Small intestine (tissue), 7 donors: ENCODE data around the gene TMEM40. TPM values are rescaled to one million over a fixed set of nuclear protein-coding genes. Genes with fewer than 3 reads are reported as not detected.
"Not testable (repeated sequence)": the region's sequence is repeated elsewhere in the genome, so short reads cannot be mapped to it uniquely, and the experiment has no call there.

ENCODE experiments used
- DNase-seq, 2 donors: peaks; one replicate each; pipeline versions ENCODE4 v3.0.0 to v3.0.0-alpha.2; 2013
- FAIRE-seq: peaks from 2 replicates; lab custom pipeline; 2012; peaks lifted over from hg19 to GRCh38; lab: Jason Lieb, UNC
- H3K27ac ChIP-seq, 3 donors: one replicate each; pipeline ENCODE4 v1.5.1; 2013; ENCODE audit warnings: low read length in 2 of 3, mild to moderate bottlenecking in 2 of 3, control low read depth in 1 of 3, inconsistent platforms in 1 of 3, low read depth in 1 of 3, moderate library complexity in 1 of 3
- H3K27me3 ChIP-seq, 3 donors: one replicate each; pipeline ENCODE4 v1.6.1; 2013; ENCODE audit warnings: low read length in 3 of 3, inconsistent platforms in 1 of 3; ENCODE audit not compliant: control insufficient read depth in 3 of 3, insufficient read depth in 3 of 3
- H3K36me3 ChIP-seq, 3 donors: one replicate each; pipeline ENCODE4 v1.6.1; 2013; ENCODE audit warnings: low read length in 3 of 3, inconsistent platforms in 1 of 3, low read depth in 1 of 3, mild to moderate bottlenecking in 1 of 3, moderate library complexity in 1 of 3; ENCODE audit not compliant: control insufficient read depth in 3 of 3, insufficient read depth in 2 of 3
- H3K4me1 ChIP-seq, 3 donors: one replicate each; pipeline ENCODE4 v1.6.1; 2013; ENCODE audit warnings: low read length in 2 of 3, inconsistent platforms in 1 of 3, low read depth in 1 of 3, mild to moderate bottlenecking in 1 of 3, moderate library complexity in 1 of 3; ENCODE audit not compliant: control insufficient read depth in 3 of 3, insufficient read depth in 2 of 3
- H3K4me3 ChIP-seq, 3 donors: one replicate each; pipeline ENCODE4 v1.5.1; 2013; ENCODE audit warnings: low read length in 3 of 3, control low read depth in 1 of 3, inconsistent platforms in 1 of 3, low read depth in 1 of 3, mild to moderate bottlenecking in 1 of 3, moderate library complexity in 1 of 3
- H3K9me3 ChIP-seq, 2 donors: one replicate each; pipeline ENCODE4 v1.6.1; 2013; ENCODE audit warnings: low read depth in 1 of 2, low read length in 1 of 2; ENCODE audit not compliant: control insufficient read depth in 2 of 2, insufficient read depth in 1 of 2
- WGBS, 3 donors: extraction: QIAGEN DNeasy Blood & Tissue Kit; methylation state at CpG; one replicate each; pipeline ENCODE4 v1.1.7; 2013; 5-methylcytosine and 5-hydroxymethylcytosine counted together
- polyA plus RNA-seq, 4 donors: library from polyadenylated mRNA; stranded (reverse) in 3 of 4; unstranded in 1 of 4; fragments of 200-250 nt in 3 of 4; fragments of 120-200 nt in 1 of 4; gene quantifications; one replicate each; pipeline versions ENCODE4 v1.2.1 to v1.2.3, GENCODE V29; 2013
- donor health status: healthy with polysubstance abuse.
- donor health status: control.
- donor health status: control.
- donor health status: Bipolar disorder and iron deficiency.
- donor health status: healthy.

TMEM40 gene
- polyA plus RNA-seq, 4 donors: 0.07 to 0.25 TPM; not detected in 2

- no peak for DNase-seq
- 69 to 73% (median 70%) methylated on average over 3 of the region's 3 CpGs for WGBS, 3 donors
- Histone ChIP-seq H3K4me3 (no peak overlapping the region), H3K9me3 (no peaks in the 10 kb centered on the region), H3K27ac (peak overlapping the region in 2 of 3 donors; percentile 1 to 9), H3K27me3 (no peaks in the 10 kb centered on the region), H3K36me3 (no peaks in the 10 kb centered on the region), H3K4me1 (peaks cover 0 to 20% (median 2%) of the 10 kb centered on the region in 3 donors)
- no peak for FAIRE-seq
These were observed 56.6 kb downstream of the TMEM40 start for GRCh38 chr3:12702501-12702900.

DNA sequence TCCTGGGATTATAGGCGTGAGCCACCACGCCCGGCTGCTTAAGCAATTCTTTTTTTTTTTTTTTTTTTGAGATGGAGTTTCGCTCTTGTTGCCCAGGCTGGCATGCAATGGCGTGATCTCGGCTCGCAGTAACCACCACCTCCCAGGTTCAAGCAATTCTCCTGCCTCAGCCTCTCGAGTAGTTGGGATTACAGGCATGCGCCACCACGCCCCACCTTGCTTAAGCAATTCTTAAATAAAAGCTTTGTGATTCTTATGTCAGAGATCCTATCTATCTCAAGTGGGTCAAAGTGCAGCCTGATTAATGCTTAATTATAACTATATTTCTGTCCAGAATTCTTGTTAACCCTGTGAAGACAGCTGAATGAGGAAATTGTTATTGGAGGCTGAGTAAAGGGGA lies 57.5 kb downstream of the TMEM40 start:
- not testable (repeated sequence) for H3K4me3 ChIP-seq, H3K27me3 ChIP-seq, H3K9me3 ChIP-seq, FAIRE-seq, H3K36me3 ChIP-seq
- 8 to 61% (median 35%) methylated on average over 10 of the region's 10 CpGs for WGBS, 3 donors
- DNase-seq: peak; percentile 78 to 94
- peaks cover 0 to 20% (median 2%) of the 10 kb centered on the region in 3 donors for H3K4me1 ChIP-seq
- peak overlapping the region in 2 of 3 donors; percentile 27 to 54 for H3K27ac ChIP-seq

DNA sequence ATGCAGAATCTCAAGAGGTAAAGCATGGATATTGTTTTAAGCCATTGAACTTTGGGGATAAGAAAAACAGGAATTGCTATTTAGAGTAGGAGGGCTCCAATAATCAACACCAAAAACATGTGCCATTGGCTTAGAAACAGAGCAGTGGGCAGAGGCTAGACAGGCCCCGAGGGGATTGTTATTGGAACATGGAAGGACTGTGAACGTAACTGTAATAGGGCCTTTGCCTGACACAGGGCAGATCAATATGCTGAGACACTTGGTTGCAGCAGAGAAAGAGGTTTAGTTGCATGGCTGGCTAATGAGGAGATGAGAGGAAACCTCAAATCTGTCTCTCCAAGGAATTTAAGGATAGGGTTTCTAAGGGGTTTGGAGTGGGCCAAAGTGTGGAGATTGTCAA lies 58.3 kb downstream of the TMEM40 start:
- peak overlapping the region in 1 of 3 donors; percentile 15 for H3K27ac ChIP-seq
- H3K4me3 ChIP-seq: no peak overlapping the region
- no peaks in the 10 kb centered on the region for H3K27me3 ChIP-seq
- peaks cover 0 to 20% (median 2%) of the 10 kb centered on the region in 3 donors for H3K4me1 ChIP-seq
- 73 to 87% (median 76%) methylated on average over 2 of the region's 2 CpGs for WGBS, 3 donors
- no peaks in the 10 kb centered on the region for H3K9me3 ChIP-seq
- DNase-seq (no peak), FAIRE-seq (no peak)
- H3K36me3 ChIP-seq: no peaks in the 10 kb centered on the region

DNA sequence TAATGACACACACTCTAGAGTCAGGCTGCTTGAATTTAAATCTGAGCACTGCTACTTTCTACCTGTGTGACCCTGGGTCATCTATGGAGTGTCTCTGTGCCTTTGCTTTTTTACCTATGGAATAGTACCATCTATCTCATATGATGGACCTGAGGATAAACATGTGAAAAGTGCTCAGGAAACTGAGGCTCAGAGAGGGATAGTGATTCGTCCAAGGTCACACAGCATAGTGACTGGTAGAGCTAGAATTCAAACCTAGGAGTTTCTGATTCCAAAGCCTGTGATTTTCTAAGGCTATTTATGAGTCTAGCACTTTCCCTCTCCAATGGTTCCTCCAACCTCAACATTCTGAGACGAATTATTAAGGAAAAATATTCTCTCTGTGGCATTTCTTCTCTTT lies 63.1 kb downstream of the TMEM40 start:
- peaks cover 0 to 11% (median 0%) of the 10 kb centered on the region in 3 donors for H3K4me1 ChIP-seq
- FAIRE-seq (no peak), DNase-seq (no peak)
- H3K36me3 ChIP-seq: no peaks in the 10 kb centered on the region
- H3K9me3 ChIP-seq: no peaks in the 10 kb centered on the region
- no peaks in the 10 kb centered on the region for H3K27me3 ChIP-seq
- H3K27ac ChIP-seq: no peak overlapping the region
- no peak overlapping the region for H3K4me3 ChIP-seq
- WGBS, 3 donors: 76 to 87% (median 79%) methylated on average over 2 of the region's 2 CpGs

DNA sequence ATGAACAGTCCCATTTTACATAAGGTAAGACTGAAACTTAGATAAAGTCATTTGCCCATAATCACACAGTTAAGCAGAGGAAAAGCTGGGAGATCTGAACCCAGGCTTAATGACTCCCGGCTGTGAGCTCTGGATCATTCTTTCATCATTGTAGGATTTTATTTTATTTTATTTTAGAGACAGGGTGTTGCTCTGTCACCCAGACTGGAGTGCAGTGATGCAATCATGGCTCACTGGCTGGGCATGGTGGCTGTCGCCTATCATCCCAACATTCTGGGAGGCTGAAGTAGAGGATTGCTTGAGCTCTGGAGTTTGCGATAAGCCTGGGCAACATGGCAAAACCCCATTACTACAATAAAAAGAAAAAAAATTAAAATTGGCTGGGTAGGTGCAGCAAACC lies 63.9 kb downstream of the TMEM40 start:
- Histone ChIP-seq H3K4me3 (no peak overlapping the region), H3K27ac (no peak overlapping the region), H3K4me1 (peaks cover 0 to 11% (median 0%) of the 10 kb centered on the region in 3 donors), H3K27me3 (no peaks in the 10 kb centered on the region), H3K9me3 (no peaks in the 10 kb centered on the region), H3K36me3 (no peaks in the 10 kb centered on the region)
- WGBS, 3 donors: 87 to 97% (median 95%) methylated on average over 3 of the region's 3 CpGs
- FAIRE-seq (no peak), DNase-seq (no peak)

DNA sequence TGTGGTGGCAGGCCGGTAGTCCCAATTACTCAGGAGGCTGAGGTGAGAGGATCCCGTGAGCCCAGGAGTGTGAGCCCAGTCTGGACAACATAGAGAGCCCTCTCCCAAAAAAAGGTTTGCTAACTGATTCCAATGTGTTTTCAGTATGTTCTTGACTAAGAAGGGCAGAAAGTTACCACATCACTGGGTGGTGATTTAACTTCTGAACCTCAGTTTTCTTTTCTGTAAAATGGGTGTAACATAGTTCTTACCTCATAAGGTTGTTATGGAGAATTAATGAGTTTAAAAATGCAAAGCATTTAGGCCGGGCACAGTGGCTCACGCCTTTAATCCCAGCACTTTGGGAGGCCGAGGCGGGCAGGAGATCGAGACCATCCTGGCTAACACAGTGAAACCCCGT lies 66.6 kb downstream of the TMEM40 start:
- DNase-seq (no peak), FAIRE-seq (no peak)
- no peaks in the 10 kb centered on the region for H3K27me3 ChIP-seq
- WGBS, 3 donors: 92 to 94% (median 93%) methylated on average over 8 of the region's 8 CpGs
- H3K4me3 ChIP-seq: no peak overlapping the region
- no peak overlapping the region for H3K27ac ChIP-seq
- peaks cover 0 to 14% (median 0%) of the 10 kb centered on the region in 3 donors for H3K4me1 ChIP-seq
- H3K36me3 ChIP-seq: no peaks in the 10 kb centered on the region
- H3K9me3 ChIP-seq: no peaks in the 10 kb centered on the region

- WGBS, 3 donors: 80 to 82% (median 82%) methylated on average over 11 of the region's 11 CpGs
- Histone ChIP-seq H3K36me3 (no peaks in the 10 kb centered on the region), H3K9me3 (no peaks in the 10 kb centered on the region), H3K4me3 (no peak overlapping the region), H3K4me1 (peaks cover 0 to 14% (median 0%) of the 10 kb centered on the region in 3 donors), H3K27me3 (no peaks in the 10 kb centered on the region), H3K27ac (no peak overlapping the region)
- no peak for DNase-seq
- no peak for FAIRE-seq
These were observed 68.9 kb downstream of the TMEM40 start for GRCh38 chr3:12689997-12690711.

DNA sequence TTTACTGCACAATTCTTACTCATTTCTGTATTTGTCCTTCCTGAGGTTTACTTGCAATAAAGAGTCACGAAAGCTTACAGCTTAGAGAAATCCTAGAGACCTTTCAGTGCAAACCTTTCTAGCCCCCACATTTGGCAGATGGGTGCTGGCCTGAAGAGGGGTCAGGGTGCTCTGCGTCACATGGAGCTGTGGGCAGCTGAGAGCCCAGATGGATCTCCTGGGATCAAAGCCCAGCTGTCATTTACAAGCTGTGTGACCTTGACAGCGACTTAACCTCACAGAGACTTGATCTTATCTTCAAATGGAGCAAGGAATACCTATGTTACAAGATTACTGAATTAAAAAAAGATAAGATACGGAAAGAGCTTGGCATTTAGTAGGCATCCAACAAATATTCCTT lies 71.1 kb downstream of the TMEM40 start:
- FAIRE-seq: no peak
- Histone ChIP-seq H3K4me1 (peaks cover 0 to 3% (median 0%) of the 10 kb centered on the region in 3 donors), H3K9me3 (no peaks in the 10 kb centered on the region), H3K4me3 (no peak overlapping the region), H3K27me3 (no peaks in the 10 kb centered on the region), H3K27ac (no peak overlapping the region), H3K36me3 (no peaks in the 10 kb centered on the region)
- 12 to 64% (median 46%) methylated on average over 4 of the region's 4 CpGs for WGBS, 3 donors
- peak in 1 of 2 donors; percentile 39 for DNase-seq
